NCI-H1105 treated with DMSO at 0.1 percent for 48 hours (cell line): Measurements from ENCODE around the gene MRPS21.

Source experiments
- DNase-seq: peaks from one replicate; lab custom pipeline; 2025; lab: John Stamatoyannopoulos, UW

The MRPS21 gene

DNA sequence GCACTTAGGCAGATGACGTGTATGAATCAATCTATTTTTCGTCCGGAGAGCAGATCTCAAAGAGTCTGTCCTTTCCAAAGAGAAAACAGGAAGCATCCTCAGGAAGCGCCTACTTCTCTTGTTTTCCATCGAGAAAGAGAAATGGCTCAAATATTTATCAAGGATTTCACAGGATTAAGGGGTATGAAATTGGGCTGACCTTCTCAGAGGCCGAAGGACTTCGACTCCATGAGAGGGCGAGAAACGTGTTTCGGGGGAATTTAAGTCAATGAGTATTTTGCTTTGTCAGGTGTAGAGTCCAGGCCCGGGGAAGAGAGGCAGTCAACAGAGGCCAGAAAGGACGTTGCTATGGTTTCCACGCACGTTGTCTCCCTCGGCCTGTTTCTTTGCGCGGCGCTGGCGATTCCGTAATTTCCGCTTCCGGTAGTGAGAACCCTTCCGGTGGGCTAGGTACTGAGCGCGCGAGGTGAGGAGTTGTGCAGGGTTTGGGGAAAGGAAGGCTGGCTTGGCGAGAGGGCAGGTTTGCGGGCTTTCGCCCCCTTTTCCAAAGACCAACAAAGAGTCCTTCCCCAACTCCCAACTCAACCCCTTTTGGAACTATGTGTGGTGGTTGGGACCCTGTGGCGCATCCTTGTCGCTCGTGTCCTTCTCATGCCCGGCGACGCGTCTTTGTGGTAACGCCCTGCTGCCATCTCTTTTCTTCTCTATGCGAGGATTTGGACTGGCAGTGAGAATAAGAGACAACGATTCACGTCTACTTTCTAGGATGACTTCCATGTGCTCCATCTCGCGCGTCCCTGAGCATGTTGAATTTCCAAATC is at the start of gene MRPS21:
Gene MRPS21, plus strand, starts transcription at position 429 of the 821 bp plus-strand sequence. CDS start 506 bp downstream, outside the sequence.
- DNase-seq, result peak; percentile 94

DNA sequence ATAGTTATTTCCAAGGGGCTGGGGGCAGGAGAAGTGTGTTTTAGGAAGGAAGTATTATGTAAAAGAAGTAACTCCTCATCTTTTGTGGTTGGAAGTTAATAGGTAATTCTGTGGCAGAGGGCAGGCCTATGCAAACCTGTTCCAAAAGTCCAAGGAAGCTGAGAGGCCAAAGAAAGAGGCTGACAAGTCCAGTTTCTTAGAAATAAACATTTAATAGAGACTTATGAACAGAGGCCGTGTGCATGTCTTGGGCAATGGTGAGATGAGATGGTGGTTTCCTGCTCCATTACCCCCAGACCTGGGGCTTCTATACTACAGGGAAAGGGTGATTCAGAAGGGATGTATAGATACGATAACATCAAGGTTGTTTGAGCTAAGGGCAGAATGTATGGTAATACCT is 43.7 kb upstream of the MRPS21 start:
- no peak for DNase-seq

DNA sequence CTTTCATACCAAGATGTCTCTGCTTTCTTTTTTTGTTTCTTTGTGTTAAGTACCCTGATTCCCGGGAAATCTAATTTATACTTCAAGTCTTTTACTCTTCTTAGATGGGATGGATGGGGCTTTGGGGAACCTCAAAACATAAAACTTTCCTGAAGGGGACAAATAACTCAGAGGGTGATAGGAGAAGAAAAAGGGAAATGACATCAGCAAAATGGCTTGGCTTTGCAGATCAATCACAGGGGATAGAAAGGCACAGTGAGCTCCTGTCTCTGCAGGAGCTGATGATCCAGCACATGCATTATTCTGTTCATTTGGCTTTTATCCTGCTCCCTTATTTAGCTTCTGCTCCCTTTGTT is 37.5 kb upstream of the MRPS21 start:
- no peak for DNase-seq

DNA sequence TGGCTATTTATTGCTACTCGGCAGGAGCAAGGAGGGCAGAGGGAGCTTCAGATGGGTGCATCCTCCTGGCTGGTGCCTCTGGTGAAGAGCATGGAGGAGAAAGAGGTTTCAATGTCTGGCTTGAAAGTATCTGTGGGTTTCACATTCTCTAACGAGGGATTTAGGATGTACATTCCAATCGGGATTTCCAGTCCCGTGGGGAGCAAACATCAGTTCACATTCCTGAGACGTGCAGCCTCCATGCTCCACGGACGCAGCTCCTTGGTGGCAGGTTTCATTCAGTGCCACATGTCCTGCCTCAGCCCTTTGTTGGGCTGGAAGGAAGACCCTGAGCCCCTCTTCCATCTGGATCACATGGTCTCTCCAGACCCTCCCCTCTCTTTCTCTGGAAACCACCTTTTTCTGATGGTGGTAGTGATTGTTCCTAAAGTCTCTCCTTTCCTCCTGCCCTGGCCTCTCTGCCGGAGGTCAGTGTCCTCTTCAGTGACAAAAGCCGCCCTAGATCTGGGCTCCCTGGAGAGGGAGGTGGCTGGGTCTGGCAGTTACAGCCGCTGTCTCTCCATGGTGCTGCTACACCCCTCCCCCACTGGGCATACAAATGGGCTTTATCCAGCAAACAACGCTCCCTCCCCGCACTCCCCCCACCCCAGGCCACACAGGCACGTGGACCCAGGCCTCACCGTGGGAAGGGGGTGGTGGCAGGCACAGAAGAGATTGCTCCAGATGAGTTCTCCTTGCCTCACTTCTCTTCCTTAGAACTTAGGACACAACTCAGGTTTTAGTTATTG is 36.9 kb upstream of the MRPS21 start:
- no peak for DNase-seq

DNA sequence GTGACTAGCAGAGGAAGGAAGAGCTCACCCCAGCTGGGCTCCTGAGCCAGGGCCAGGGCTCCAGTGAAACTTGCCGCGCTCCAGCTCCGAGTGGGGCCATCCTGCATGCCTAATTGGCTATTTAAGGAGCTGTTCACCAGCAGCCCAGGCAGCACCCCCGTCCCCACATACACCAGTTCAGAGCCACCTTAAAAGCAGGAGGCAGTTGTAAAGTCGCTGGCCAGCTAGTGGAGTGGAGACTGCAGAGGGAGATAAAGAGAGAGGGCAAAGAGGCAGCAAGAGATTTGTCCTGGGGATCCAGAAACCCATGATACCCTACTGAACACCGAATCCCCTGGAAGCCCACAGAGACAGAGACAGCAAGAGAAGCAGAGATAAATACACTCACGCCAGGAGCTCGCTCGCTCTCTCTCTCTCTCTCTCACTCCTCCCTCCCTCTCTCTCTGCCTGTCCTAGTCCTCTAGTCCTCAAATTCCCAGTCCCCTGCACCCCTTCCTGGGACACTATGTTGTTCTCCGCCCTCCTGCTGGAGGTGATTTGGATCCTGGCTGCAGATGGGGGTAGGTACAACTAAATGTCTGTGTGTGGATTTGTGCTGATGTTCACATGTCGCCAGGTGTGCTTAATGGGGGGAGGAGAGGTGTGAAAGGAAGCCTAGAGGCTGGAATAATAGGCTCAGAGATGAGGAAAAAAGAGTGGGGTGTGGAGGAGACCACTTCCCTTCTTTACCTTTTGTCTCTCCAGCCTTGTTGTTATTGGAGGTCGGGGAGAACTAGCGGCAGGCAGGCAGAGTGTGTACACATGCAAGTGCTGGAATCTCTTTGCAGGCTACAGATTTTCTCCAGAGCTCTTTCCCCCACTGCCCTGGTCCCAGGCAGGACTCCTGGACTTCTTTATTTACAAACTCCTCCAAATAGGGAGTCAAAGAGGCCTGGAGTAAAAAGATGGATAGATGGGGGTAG is 35.8 kb upstream of the MRPS21 start, which contains the start of gene CA14:
Gene CA14, plus strand, starts transcription at position 151 of the 962 bp plus-strand sequence. Its CDS starts 355 bp downstream, at position 506.
- no peak for DNase-seq

DNA sequence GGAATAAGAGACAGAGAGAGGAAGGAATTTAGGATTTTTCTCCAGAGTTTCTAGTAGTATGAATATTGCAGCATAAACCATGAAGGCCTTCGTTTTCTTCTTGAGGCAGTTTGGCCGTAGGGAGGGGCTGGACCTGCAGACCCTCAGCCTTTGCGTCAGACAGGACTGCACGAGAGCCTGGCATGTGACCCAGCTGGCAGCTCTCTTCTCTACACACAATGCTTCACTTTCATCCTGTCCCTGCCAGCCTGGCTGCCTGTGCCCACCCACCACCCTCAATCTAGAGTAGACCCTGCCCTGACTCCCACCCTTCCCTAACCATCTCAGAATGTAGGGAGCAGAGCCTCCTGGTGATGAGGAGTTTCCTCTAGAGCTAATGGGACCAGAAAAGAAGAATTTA is 34.4 kb upstream of the MRPS21 start:
- DNase-seq, result no peak

DNA sequence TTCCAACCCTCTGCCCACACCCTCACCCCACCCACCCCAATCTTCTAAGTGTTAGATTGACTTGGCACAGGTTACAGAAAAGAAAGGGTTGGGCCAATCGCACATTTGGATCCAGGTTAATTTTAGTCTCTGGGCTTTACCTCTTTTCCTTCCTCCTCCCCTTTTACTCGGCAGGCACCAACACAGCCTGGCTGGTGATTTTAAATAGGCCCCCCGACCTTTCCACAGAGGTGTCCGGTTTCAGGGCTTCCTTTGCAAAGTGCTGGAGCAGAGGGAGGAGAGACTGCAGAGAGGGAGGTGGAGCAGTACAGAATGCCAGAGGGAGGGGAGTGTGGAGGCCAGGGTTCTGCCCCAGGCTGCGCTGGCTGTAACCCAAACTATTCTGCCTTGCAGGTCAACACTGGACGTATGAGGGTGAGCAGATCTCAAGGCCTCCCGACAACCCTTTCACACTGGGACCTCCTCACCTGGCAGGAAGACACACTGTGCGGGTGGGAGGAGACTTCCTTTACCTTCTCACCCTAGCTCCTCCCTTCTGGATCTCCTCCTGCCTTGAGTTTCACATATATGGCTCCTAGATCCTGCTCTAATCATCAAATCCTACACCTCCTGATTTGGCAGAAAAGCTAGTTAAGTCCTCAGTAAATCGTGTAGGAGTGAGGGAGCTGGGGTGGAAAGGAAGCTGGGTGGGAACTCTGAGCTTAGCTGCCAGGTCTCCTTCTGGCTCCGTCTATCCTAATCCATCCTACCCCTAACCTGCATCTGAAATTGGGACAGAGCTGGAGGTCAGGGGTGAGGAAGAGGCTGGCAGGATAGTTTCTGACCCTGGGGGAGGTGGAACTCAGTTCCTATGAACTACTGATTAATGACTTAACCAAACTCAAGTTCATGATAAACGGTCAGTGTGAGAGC is 33.6 kb upstream of the MRPS21 start:
- peak; percentile 64 for DNase-seq

DNA sequence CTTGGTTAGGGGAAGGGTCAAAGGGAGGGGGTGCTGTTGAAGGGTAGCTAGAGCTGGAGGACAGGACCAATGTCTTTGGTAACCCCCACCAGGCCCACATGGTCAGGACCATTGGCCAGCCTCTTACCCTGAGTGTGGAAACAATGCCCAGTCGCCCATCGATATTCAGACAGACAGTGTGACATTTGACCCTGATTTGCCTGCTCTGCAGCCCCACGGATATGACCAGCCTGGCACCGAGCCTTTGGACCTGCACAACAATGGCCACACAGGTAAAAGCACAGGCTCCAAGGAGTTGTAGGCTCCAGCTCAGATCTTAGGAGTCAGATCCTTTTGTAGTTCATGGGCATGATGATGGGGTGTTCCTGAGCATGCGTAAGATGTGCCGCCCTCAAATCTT is 32.3 kb upstream of the MRPS21 start:
- no peak for DNase-seq

DNA sequence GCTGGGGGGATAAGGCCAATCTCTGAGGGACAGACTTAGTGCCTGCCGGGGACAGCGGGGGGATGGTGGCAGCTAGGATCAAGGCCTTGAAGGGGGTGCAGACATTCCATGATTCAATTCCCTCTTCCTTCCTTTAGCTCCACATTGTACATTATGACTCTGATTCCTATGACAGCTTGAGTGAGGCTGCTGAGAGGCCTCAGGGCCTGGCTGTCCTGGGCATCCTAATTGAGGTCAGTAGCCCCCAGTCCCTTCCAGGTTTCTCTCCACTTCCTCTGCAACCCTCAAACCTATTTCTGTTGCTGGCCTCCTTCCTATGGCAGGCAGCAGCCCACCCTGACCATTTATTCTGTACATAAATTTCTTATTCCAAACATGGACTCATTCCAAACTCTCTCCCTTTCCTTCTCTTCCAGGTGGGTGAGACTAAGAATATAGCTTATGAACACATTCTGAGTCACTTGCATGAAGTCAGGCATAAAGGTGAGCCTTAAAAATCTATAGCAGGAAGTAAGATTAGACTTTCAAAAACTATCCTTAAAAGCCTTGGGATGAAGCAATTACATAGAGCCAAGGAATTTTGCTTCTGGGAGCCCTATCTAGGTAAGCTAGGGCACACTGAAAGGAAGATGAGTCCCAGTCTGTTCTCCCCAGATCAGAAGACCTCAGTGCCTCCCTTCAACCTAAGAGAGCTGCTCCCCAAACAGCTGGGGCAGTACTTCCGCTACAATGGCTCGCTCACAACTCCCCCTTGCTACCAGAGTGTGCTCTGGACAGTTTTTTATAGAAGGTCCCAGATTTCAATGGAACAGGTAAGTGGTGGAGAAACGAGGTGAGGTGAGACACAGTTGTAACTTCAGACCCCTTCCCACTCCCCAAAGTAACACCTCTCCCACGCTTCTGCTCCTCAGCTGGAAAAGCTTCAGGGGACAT is 31.0 kb upstream of the MRPS21 start:
- DNase-seq, result no peak

DNA sequence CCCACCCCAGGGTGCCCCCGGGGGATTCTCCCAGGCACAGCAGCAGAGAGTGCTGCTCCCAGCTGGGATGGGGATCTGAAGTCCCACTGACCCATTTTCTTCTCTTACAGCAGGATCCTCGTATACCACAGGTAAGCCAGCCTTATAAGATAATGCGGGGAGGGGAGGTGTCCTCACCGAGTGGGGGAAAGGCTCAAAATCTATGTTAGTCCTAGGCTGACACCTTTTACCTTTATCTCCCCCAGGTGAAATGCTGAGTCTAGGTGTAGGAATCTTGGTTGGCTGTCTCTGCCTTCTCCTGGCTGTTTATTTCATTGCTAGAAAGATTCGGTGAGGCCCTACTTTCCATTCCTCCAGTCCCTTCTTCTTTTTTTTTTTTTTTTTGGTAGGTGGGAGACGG is 30.1 kb upstream of the MRPS21 start:
- no peak for DNase-seq

DNA sequence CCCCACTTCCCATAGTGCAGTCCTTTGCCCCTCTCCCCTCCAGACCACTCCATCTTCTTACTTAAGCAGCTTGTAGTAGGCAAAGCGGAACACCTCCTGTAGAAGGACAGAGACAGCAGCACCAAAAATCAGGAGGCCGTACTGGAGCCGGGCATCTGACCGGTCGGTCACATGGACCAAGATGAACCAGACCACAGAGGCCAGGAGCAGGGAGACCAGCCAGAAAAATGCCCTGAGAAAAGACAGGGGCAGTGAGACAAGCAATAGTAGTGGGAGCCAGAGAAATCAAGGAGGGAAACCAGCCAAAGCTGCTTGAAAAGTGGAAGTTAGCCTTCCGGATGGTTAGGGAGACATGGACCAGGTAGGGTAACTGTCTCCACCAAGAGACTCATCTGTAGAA is 25.8 kb upstream of the MRPS21 start:
- no peak for DNase-seq

DNA sequence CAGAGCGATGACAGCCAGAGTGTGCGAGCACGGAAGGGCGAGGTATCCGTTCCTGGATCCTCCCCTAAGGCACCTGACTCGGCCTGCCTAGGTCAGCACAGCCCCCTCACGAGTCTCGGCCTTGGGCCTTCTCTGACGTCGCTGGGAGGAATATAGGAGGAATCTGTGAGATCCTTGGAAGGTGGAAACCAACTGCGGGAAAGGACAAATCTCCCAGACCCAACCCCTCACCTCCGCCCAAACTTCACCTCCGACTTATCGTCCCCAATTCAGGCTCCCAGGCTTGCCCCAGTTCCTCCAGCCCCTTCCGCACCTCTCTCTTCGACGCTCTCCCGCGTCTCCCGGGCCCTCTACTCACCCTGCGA is 25.3 kb upstream of the MRPS21 start:
- no peak for DNase-seq

DNA sequence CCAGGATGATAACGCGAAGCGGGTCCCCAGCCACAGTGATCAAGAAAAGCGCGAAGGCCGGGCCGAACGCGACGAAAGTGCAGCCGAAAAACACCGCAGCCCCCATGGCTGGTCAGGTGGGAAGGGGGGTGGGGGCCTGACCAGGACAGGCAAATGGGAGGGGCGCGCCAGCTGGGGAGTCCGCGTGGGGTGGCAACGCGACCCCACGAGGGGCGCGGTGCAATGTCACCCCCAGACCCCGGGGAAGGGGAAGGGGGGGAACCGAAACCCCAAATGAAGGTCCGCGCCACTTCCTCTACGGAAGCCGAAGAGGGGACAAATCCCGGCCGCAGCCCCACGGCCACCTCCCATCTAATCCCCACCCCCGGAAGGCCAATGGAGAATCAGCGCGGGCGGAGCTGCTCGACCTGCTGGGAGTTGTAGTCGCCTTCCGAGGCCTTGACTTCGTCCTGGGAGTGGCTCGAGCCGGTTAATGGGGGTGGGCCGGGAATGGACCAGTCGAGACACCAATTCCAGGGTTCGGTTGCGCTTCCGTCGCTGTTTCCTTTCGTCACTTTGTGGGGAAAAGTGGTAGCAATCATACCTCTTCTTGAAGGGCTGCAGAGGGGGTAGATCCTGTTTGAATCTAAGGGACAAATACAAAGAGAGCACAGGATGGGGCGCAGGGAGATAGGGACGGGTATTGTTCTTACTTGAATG is 24.8 kb upstream of the MRPS21 start, which contains the start of gene APH1A:
Gene APH1A, minus strand, starts transcription at position 312 of the 699 bp plus-strand sequence. Its CDS starts 206 bp downstream, at position 106.
- peak; percentile 94 for DNase-seq

DNA sequence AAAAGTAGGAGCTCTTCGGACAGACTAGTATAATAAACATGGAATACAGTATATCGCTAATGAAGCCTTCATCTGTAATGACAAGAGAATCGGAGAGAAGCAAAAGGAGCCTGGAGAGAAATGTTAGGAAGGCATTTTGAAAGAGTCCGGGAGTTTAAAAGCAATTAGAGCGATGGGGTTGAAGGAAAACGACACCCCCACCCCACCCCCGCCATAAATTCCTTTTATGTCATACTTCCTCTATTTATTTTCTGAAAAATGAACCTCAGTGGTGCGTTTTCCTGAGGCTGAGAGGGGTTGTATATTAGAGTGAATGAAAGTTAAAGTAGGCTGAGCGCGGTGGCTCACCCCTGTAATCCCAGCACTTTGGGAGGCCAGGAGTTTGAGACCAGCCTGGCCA is 24.2 kb upstream of the MRPS21 start:
- DNase-seq, result no peak

DNA sequence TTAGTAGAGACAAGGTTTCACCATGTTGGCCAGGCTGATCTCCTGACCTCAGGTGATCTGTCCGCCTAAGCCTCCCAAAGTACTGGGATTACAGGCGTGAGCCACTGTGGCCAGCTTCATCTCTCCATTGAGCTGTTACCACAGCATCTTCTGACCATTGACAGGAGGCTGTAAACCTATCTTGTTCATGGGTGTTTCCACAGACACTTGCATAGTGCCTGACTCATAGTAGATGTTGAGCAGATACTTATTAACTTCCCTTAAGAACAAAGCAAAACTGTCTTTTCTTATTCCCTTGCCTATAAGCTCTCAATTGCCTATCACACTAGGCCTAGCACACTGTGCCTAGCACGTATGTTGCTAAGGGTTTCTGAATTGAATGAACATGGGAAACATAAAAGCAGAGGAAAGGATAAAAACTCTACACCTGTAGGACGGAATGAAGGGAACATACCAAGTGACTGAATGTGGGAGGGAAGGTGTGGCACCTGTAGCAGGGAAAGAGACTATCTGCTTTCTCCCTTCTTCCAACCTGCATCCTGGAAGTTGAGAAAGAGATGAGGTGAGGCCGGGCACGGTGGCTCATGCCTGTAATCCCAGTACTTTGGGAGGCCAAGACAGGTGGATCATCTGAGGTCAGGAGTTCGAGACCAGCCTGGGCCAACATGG is 22.2 kb upstream of the MRPS21 start:
- no peak for DNase-seq

DNA sequence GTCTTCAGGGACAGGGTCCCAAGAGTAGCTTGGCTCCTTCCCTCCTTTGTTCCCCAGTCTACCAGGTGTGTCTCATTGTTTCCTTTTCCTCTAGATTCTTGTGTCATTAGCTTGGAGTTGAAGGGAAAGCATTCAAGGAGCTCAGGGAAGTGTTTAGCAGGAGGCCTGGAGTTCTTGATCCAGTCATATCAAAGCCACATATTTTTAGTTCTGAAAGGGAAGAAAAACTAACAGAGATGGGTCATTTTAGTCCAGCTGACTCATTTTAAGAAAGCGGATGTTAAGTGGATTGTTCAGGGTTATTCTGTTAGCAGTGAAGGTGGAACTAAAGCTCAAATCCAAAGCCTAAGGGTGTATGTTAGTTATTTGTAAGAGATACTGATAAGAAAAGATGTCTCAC is 20.4 kb upstream of the MRPS21 start:
- DNase-seq, result no peak

DNA sequence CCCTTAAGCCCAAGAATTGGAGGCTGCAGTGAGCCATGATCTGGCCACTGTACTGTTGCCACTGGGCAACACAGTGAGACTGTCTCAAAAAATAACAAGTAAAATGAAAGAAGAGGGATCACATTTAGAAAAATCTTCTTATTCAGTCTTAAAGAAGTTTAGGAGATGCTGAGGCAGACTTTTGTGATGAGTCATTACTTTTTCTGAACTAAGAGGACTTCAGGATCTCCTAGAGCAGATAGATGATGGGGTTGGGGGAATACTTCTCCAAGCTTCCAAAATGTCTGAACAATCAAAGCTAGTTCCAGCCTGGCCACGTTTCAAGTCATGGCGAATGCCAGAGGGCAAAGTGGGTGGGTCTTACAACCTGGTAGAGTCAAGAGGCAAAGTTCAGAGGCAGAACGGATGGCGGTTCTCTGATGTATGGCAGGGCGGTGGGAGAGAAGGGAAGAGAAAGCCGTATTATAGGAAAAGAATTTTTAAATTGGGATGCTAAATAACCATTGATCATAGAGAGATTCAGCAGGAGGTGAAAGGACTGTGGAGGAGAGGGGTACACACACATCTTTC is 13.4 kb upstream of the MRPS21 start:
- no peak for DNase-seq

DNA sequence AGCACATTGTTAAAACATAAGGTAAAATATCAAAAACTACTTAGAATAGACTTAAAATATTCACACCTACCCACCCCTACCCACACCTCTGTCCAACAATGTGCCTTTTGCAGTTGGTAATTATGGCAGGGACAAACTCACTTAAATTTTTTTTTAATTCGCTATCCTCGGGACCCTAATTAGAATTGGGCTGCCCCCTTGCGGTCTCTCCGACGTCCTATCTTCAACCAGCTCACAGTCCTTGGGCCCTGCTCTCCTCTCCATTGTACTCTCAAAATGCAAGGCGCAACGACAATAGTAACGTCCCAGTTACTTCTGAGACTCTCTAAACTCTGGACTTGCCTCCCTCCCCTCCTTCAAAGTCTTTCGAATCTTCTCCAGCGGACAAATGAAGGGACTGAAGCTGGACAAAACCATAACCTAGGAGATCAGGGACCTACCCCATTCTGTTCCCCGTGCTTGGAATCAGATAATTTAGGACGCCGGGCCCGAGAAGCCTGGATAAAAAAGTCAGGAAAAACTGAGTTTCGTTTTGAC is 12.4 kb upstream of the MRPS21 start:
- DNase-seq, result peak; percentile 76
